Measurements from ENCODE around the gene FGD2. TPM values are rescaled to one million over a fixed set of nuclear protein-coding genes. Genes with fewer than 3 reads are reported as not detected.
A peak's percentile ranks its signal among the peaks of the same experiment; 100 is the strongest.

Gene FGD2
- total RNA-seq, 2 experiments from 2014 or later, result 10.1 to 12.1 TPM

- ChIA-PET POLR2A (interaction anchor here (0.6 to 14.7 kb wide), 13 partner anchors 10 to 175 kb away, joined by 3 to 574 read pairs (median 6); partner anchors contain the start of gene PIM1), CTCF (interaction anchor here (1.1 to 18.3 kb wide), 5 partner anchors 22 to 160 kb away, joined by 3 to 506 read pairs (median 193); partner anchors contain the start of gene PIM1)
- DNase-seq (no peak), ATAC-seq (no peak)
- Mint-ChIP-seq H3K9me3 (ENCODE audit: insufficient read depth) (no peaks in the 10 kb centered on the region), H3K27me3 (ENCODE audit: low read depth) (no peaks in the 10 kb centered on the region), H3K36me3 (ENCODE audit: low read depth) (peaks cover 9% of the 10 kb centered on the region), H3K27ac (peak overlapping the region; percentile 89), H3K4me3 (peak overlapping the region; percentile 53), H3K4me1 (ENCODE audit: low read depth) (peaks cover 78% of the 10 kb centered on the region)
These were observed 42.4 kb downstream of the FGD2 start for GRCh38 chr6:37047689-37048402.

GRCh38 chr6:37048403-37048850 lies 43.0 kb downstream of the FGD2 start:
- no peak for DNase-seq
- Mint-ChIP-seq H3K36me3 (ENCODE audit: low read depth) (peaks cover 9% of the 10 kb centered on the region), H3K27me3 (ENCODE audit: low read depth) (no peaks in the 10 kb centered on the region), H3K27ac (peak overlapping the region; percentile 89), H3K9me3 (ENCODE audit: insufficient read depth) (no peaks in the 10 kb centered on the region), H3K4me1 (ENCODE audit: low read depth) (peaks cover 76% of the 10 kb centered on the region), H3K4me3 (peak overlapping the region; percentile 80)
- ChIA-PET POLR2A (interaction anchor here (0.6 to 14.7 kb wide), 13 partner anchors 10 to 160 kb away, joined by 3 to 574 read pairs (median 28); partner anchors contain the start of gene PIM1), CTCF (interaction anchor here (1.1 to 18.3 kb wide), 5 partner anchors 22 to 160 kb away, joined by 3 to 506 read pairs (median 193); partner anchors contain the start of gene PIM1)
- ATAC-seq, result no peak

GRCh38 chr6:37048851-37049757 lies 43.6 kb downstream of the FGD2 start:
- Mint-ChIP-seq H3K4me3 (peak overlapping the region; percentile 80), H3K36me3 (ENCODE audit: low read depth) (peaks cover 9% of the 10 kb centered on the region), H3K4me1 (ENCODE audit: low read depth) (peaks cover 77% of the 10 kb centered on the region)

GRCh38 chr6:37049758-37050044 lies 44.2 kb downstream of the FGD2 start:
- ATAC-seq, result peak; percentile 2

More at GRCh38 chr6:37048851-37049757, 43.6 kb downstream of the FGD2 start:
- Mint-ChIP-seq H3K9me3 (ENCODE audit: insufficient read depth) (no peaks in the 10 kb centered on the region), H3K27me3 (ENCODE audit: low read depth) (no peaks in the 10 kb centered on the region), H3K27ac (peak overlapping the region; percentile 89)
- ATAC-seq (peak; percentile 58), DNase-seq (peak; percentile 79)
- ChIA-PET POLR2A (interaction anchor here (0.6 to 14.7 kb wide), 13 partner anchors 12 to 159 kb away, joined by 3 to 574 read pairs (median 28); partner anchors contain the start of gene PIM1), CTCF (interaction anchor here (1.1 to 18.3 kb wide), 8 partner anchors 10 to 164 kb away, joined by 3 to 506 read pairs (median 38); partner anchors contain the start of gene PIM1)

GRCh38 chr6:37050045-37050853 lies 44.8 kb downstream of the FGD2 start:
- POLR2A ChIA-PET, result interaction anchor here (0.6 to 14.7 kb wide), 19 partner anchors 12 to 383 kb away, joined by 3 to 574 read pairs (median 6); partner anchors contain the start of genes CMTR1, MTCH1, PIM1 and TBC1D22B
- no peaks in the 10 kb centered on the region for H3K9me3 Mint-ChIP-seq (ENCODE audit: insufficient read depth)
- peak; percentile 90 for DNase-seq
- peak overlapping the region; percentile 80 for H3K4me3 Mint-ChIP-seq
- no peaks in the 10 kb centered on the region for H3K27me3 Mint-ChIP-seq (ENCODE audit: low read depth)
- peak; percentile 50 for ATAC-seq
- CTCF ChIA-PET, result interaction anchor here (0.7 to 18.3 kb wide), 21 partner anchors 8 to 265 kb away, joined by 3 to 506 read pairs (median 8); partner anchors contain the start of genes C6orf89 and PIM1
- H3K36me3 Mint-ChIP-seq (ENCODE audit: low read depth), result peaks cover 9% of the 10 kb centered on the region
- H3K4me1 Mint-ChIP-seq (ENCODE audit: low read depth), result peaks cover 87% of the 10 kb centered on the region
- H3K27ac Mint-ChIP-seq, result peak overlapping the region; percentile 89

More at GRCh38 chr6:37049758-37050044, 44.2 kb downstream of the FGD2 start:
- DNase-seq, result peak; percentile 31
- no peaks in the 10 kb centered on the region for H3K27me3 Mint-ChIP-seq (ENCODE audit: low read depth)
- POLR2A ChIA-PET, result interaction anchor here (0.6 to 14.7 kb wide), 10 partner anchors 12 to 158 kb away, joined by 4 to 574 read pairs (median 43); partner anchors contain the start of gene PIM1
- peaks cover 9% of the 10 kb centered on the region for H3K36me3 Mint-ChIP-seq (ENCODE audit: low read depth)
- peak overlapping the region; percentile 89 for H3K27ac Mint-ChIP-seq
- CTCF ChIA-PET, result interaction anchor here (1.8 to 18.3 kb wide), 7 partner anchors 11 to 163 kb away, joined by 8 to 506 read pairs (median 61); partner anchors contain the start of gene PIM1
- H3K9me3 Mint-ChIP-seq (ENCODE audit: insufficient read depth), result no peaks in the 10 kb centered on the region
- peaks cover 83% of the 10 kb centered on the region for H3K4me1 Mint-ChIP-seq (ENCODE audit: low read depth)
- H3K4me3 Mint-ChIP-seq, result peak overlapping the region; percentile 80

- Mint-ChIP-seq H3K27ac (peak overlapping the region; percentile 89), H3K4me1 (ENCODE audit: low read depth) (peaks cover 82% of the 10 kb centered on the region), H3K36me3 (ENCODE audit: low read depth) (peaks cover 9% of the 10 kb centered on the region), H3K27me3 (ENCODE audit: low read depth) (no peaks in the 10 kb centered on the region), H3K9me3 (ENCODE audit: insufficient read depth) (no peaks in the 10 kb centered on the region), H3K4me3 (peak overlapping the region; percentile 80)
- ATAC-seq, result no peak
- ChIA-PET POLR2A (interaction anchor here (0.7 to 14.7 kb wide), 19 partner anchors 12 to 382 kb away, joined by 3 to 574 read pairs (median 6); partner anchors contain the start of genes CMTR1, MTCH1, PIM1 and TBC1D22B), CTCF (interaction anchor here (0.7 to 18.3 kb wide), 23 partner anchors 9 to 264 kb away, joined by 3 to 506 read pairs (median 5); partner anchors contain the start of genes C6orf89 and PIM1)
- no peak for DNase-seq
These were observed 45.3 kb downstream of the FGD2 start for GRCh38 chr6:37050854-37051137.

GRCh38 chr6:37051138-37052026 lies 45.9 kb downstream of the FGD2 start:
- H3K27me3 Mint-ChIP-seq (ENCODE audit: low read depth), result no peaks in the 10 kb centered on the region
- no peaks in the 10 kb centered on the region for H3K9me3 Mint-ChIP-seq (ENCODE audit: insufficient read depth)

GRCh38 chr6:37052027-37052628 lies 46.7 kb downstream of the FGD2 start:
- Mint-ChIP-seq H3K4me3 (peak overlapping the region; percentile 80), H3K27ac (peak overlapping the region; percentile 89), H3K9me3 (ENCODE audit: insufficient read depth) (no peaks in the 10 kb centered on the region), H3K4me1 (ENCODE audit: low read depth) (peaks cover 68% of the 10 kb centered on the region), H3K27me3 (ENCODE audit: low read depth) (no peaks in the 10 kb centered on the region), H3K36me3 (ENCODE audit: low read depth) (peaks cover 6% of the 10 kb centered on the region)
- ChIA-PET CTCF (interaction anchor here (0.7 to 18.3 kb wide), 17 partner anchors 16 to 263 kb away, joined by 3 to 506 read pairs (median 5); partner anchors contain the start of genes PIM1 and PPIL1), POLR2A (interaction anchor here (0.7 to 14.7 kb wide), 11 partner anchors 14 to 205 kb away, joined by 3 to 574 read pairs (median 32); partner anchors contain the start of genes MTCH1, PIM1 and TBC1D22B)
- ATAC-seq (peak; percentile 34), DNase-seq (peak; percentile 70)

More at GRCh38 chr6:37051138-37052026, 45.9 kb downstream of the FGD2 start:
- ATAC-seq, result peak; percentile 62
- peak overlapping the region; percentile 89 for H3K27ac Mint-ChIP-seq
- peaks cover 76% of the 10 kb centered on the region for H3K4me1 Mint-ChIP-seq (ENCODE audit: low read depth)
- CTCF ChIA-PET, result interaction anchor here (0.7 to 18.3 kb wide), 30 partner anchors 8 to 263 kb away, joined by 3 to 506 read pairs (median 5); partner anchors contain the start of genes C6orf89, PIM1 and PPIL1
- peak; percentile 95 for DNase-seq
- peaks cover 9% of the 10 kb centered on the region for H3K36me3 Mint-ChIP-seq (ENCODE audit: low read depth)
- POLR2A ChIA-PET, result interaction anchor here (0.7 to 14.7 kb wide), 23 partner anchors 13 to 382 kb away, joined by 3 to 574 read pairs (median 4); partner anchors contain the start of genes CMTR1, MTCH1, PIM1 and TBC1D22B
- H3K4me3 Mint-ChIP-seq, result peak overlapping the region; percentile 80

- H3K4me1 Mint-ChIP-seq (ENCODE audit: low read depth), result peaks cover 53% of the 10 kb centered on the region
- no peak overlapping the region for H3K27ac Mint-ChIP-seq
- no peaks in the 10 kb centered on the region for H3K9me3 Mint-ChIP-seq (ENCODE audit: insufficient read depth)
- no peaks in the 10 kb centered on the region for H3K27me3 Mint-ChIP-seq (ENCODE audit: low read depth)
- ChIA-PET POLR2A (interaction anchor here (0.8 to 14.7 kb wide), 2 partner anchors 119 to 155 kb away, joined by 3 to 574 read pairs; partner anchors contain the start of gene PIM1), CTCF (interaction anchor here (9.7 to 18.3 kb wide), 3 partner anchors 27 to 154 kb away, joined by 193 to 506 read pairs (median 252); partner anchors contain the start of gene PIM1)
- H3K36me3 Mint-ChIP-seq (ENCODE audit: low read depth), result peaks cover 4% of the 10 kb centered on the region
- no peak overlapping the region for H3K4me3 Mint-ChIP-seq
- DNase-seq (no peak), ATAC-seq (no peak)
These were observed 48.2 kb downstream of the FGD2 start for GRCh38 chr6:37053683-37054082.
